Measurements from ENCODE around the gene ANKRD24.

GRCh38 chr19:4272894-4273293, 90.4 kb downstream of the ANKRD24 start:
- TF ChIP-seq POLR2A (IDR thresholded peaks at IDR 0.05; ENCODE audit: low read length), result no peak
- TF ChIP-seq GATA1 (IDR thresholded peaks at IDR 0.05; ENCODE audit: low read depth, low read length), result no peak

All from erythroblast (primary cell).